ENCODE data around the gene SRBD1.

The SRBD1 gene
- total RNA-seq, result 30.2 to 44.9 (median 39.0) reads per million in 9 experiments

DNA sequence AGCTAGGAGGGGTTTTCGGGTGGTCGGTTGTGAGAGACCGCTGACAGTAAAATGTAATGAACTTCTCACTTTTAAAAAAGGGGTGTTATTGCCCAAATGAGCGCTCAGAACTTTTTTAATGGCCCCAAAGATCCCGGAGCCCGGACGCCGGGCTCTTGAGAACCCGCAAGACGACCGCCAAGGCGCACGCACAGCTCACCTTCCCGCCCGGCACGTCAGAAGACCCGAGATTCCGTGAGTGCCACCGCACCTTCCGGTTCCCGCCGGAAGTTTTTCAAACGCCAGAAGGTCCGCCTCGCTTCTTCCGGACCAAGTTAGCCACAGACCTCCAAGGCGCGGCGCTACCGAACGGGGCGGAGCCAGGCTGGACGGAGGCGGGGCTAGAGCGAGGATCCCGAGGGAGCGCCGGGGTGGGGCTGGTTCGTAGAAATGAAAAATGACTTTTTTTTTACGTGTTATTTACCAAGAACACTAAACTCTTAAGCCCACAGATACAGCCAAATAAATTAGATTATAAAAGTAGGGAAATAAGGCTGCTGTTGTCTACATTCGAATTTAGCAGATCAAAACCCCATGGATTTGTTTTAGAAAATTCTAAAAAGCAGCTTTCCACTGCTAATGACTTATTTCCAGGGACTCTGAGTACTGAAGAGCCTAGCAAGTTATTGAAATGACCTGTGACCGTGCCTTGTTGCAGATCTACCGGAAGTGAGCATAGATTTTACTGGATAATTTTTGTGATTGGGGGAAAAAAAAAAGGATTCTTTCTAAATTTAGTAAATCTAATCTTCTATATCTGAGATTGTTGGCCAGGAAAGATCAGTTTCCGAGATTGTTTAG, at the start of gene SRBD1:
Gene SRBD1, minus strand, starts transcription at position 248 of the 840 bp plus-strand sequence. CDS start 5,826 bp downstream, outside the sequence.
- Mint-ChIP-seq H3K9me3 (no peaks in the 10 kb centered on the region), H3K36me3 (ENCODE audit: insufficient read depth) (peaks cover 9% of the 10 kb centered on the region), H3K27me3 (no peaks in the 10 kb centered on the region), H3K4me1 (ENCODE audit: low read depth in 2 of 2) (peaks cover 9 to 14% of the 10 kb centered on the region in 2 donors), H3K4me3 (peak within 1 kb of the TSS; percentile 93 to 96), H3K27ac (peak within 1 kb of the TSS; percentile 95 to 97)
- ATAC-seq (replicated peaks), result peak; percentile 83
- DNase-seq, result peak; percentile 72 to 75 (median 74)

GRCh38 chr2:45654250-45654649, 43.2 kb upstream of the SRBD1 start:
- Mint-ChIP-seq H3K4me1 (ENCODE audit: low read depth in 2 of 2) (peaks cover 15 to 29% of the 10 kb centered on the region in 2 donors), H3K27me3 (no peaks in the 10 kb centered on the region), H3K27ac (no peak overlapping the region), H3K4me3 (no peak overlapping the region), H3K9me3 (no peaks in the 10 kb centered on the region), H3K36me3 (ENCODE audit: insufficient read depth) (peaks cover 31% of the 10 kb centered on the region)
- DNase-seq, result no peak
- no peak for ATAC-seq (replicated peaks)

- no peaks in the 10 kb centered on the region for H3K27me3 Mint-ChIP-seq
- peaks cover 28% of the 10 kb centered on the region for H3K36me3 Mint-ChIP-seq (ENCODE audit: insufficient read depth)
- H3K4me3 Mint-ChIP-seq, result peak overlapping the region; percentile 88 to 91
- H3K27ac Mint-ChIP-seq, result peak overlapping the region in 1 of 2 donors; percentile 97
- DNase-seq (no peak), ATAC-seq (replicated peaks) (no peak)
- H3K4me1 Mint-ChIP-seq (ENCODE audit: low read depth in 2 of 2), result peaks cover 15 to 28% of the 10 kb centered on the region in 2 donors
- H3K9me3 Mint-ChIP-seq, result no peaks in the 10 kb centered on the region
Measured at GRCh38 chr2:45653122-45653913, 42.3 kb upstream of the SRBD1 start.

DNA sequence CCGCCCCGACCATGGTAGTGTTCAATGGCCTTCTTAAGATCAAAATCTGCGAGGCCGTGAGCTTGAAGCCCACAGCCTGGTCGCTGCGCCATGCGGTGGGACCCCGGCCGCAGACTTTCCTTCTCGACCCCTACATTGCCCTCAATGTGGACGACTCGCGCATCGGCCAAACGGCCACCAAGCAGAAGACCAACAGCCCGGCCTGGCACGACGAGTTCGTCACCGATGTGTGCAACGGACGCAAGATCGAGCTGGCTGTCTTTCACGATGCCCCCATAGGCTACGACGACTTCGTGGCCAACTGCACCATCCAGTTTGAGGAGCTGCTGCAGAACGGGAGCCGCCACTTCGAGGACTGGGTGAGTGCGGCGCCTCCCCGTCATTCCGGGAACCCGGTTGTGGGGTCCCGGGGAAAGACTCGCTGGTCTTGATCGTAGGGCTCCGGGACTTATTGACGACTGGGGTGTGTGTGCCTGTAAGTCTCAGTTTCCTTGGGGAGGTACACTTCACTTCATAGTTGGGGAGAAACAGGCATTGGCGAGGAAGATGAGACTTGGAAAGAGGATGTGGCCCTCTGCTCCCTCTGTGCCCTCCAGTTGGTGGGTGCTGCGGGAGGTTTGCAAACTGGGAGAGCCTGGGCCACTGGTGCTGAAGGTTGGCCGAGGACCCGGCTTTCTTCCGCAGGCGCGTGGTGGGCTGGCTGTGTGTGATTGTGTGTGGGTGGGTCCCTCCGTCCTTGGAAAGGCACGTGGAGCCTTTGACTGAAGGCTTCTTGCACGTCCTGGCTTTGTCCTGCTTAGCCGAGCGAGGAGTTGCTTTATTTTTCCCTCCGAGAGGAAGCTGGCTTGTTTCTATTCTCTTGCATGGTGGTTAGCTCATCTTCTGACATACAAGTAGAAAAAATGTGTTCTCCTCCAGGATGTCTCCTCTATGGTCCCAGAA, 41.3 kb upstream of the SRBD1 start:
- Mint-ChIP-seq H3K27ac (peak overlapping the region; percentile 82 to 97), H3K9me3 (no peaks in the 10 kb centered on the region), H3K4me1 (ENCODE audit: low read depth in 2 of 2) (peaks cover 15 to 28% of the 10 kb centered on the region in 2 donors), H3K27me3 (no peaks in the 10 kb centered on the region), H3K4me3 (peak overlapping the region; percentile 88 to 91), H3K36me3 (ENCODE audit: insufficient read depth) (peaks cover 28% of the 10 kb centered on the region)
- DNase-seq (peak; percentile 8 to 27 (median 17)), ATAC-seq (replicated peaks) (no peak)

DNA sequence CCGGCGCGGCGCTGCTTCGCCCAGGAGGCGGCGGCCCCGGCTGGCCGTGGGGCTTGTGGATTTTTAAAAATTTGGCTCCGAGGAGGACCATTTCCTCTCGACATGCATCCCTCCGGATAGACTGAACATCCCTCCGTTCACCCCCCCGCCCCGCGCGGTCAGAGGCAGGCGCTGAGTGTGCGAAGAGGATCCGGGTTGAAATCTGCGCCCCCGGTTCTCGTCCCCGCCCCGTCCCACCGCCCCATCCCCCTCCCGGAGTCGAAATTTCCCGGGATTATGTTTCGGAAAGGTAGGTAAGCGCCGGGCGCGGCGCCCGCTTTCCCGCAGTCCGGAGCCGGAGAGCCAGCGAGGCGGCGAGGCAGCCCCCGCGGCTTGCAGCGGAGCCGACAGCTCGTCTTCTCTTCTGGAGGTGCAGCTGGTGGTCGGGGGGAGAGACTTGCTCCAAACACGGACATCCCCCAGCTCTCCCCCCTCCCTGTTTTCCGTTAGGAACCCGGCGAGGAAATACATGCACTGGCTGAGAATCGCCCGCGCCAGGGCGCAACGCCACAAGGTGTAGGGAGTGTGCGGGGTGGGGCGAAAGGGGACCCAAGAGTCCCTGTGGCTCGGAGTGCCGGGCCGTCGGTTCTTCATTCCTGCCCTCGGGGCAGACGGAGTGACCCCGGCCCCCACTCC, 40.5 kb upstream of the SRBD1 start, which contains the start of gene PRKCE:
Gene PRKCE, plus strand, starts transcription at position 261 of the 675 bp plus-strand sequence.
- Mint-ChIP-seq H3K27ac (peak within 1 kb of the TSS; percentile 94 to 97), H3K9me3 (no peaks in the 10 kb centered on the region), H3K36me3 (ENCODE audit: insufficient read depth) (peaks cover 28% of the 10 kb centered on the region), H3K27me3 (no peaks in the 10 kb centered on the region), H3K4me1 (ENCODE audit: low read depth in 2 of 2) (peaks cover 15 to 28% of the 10 kb centered on the region in 2 donors), H3K4me3 (peak within 1 kb of the TSS; percentile 88 to 91)
- ATAC-seq (replicated peaks) (peak; percentile 28), DNase-seq (peak in 1 of 3 experiments; percentile 46)

DNA sequence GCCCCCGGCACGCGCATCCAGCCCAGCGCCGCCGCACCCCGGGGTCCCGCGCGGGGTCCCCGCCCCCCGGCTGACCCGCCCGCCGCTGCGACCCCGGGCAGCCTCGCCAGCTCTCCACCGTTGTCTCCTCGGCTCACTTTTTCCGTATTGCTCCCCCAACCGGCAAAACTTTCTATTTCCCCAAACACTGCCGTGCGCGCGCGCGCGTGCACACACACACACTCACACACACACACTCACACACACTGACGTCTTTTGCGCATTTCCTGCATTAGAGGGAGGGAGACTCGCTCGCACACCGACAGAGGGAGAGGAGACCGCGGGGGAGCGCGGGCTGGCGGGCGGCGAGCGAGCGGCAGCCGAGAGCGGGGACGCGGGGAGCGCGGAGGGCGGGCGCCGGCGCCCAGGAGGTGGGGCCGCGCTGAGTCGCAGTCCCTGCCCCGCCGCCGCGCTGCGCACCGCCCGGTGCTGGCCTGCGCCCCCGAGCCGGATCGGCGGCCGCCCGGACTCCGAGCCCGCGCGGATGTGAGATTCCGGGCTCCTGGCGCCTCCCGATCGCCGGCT, 39.9 kb upstream of the SRBD1 start:
- DNase-seq (peak; percentile 93 to 95 (median 94)), ATAC-seq (replicated peaks) (peak; percentile 88)
- Mint-ChIP-seq H3K36me3 (ENCODE audit: insufficient read depth) (peaks cover 28% of the 10 kb centered on the region), H3K27ac (peak overlapping the region; percentile 94 to 97), H3K4me3 (peak overlapping the region; percentile 88 to 91), H3K4me1 (ENCODE audit: low read depth in 2 of 2) (peaks cover 15 to 28% of the 10 kb centered on the region in 2 donors), H3K9me3 (no peaks in the 10 kb centered on the region), H3K27me3 (no peaks in the 10 kb centered on the region)

GRCh38 chr2:45649858-45650811, 39.1 kb upstream of the SRBD1 start:
- Mint-ChIP-seq H3K9me3 (no peaks in the 10 kb centered on the region), H3K27me3 (no peaks in the 10 kb centered on the region), H3K36me3 (ENCODE audit: insufficient read depth) (peaks cover 28% of the 10 kb centered on the region), H3K4me3 (peak overlapping the region; percentile 88 to 91), H3K27ac (peak overlapping the region; percentile 94 to 97), H3K4me1 (ENCODE audit: low read depth in 2 of 2) (peaks cover 15 to 28% of the 10 kb centered on the region in 2 donors)
- DNase-seq, result peak; percentile 28 to 48 (median 38)
- ATAC-seq (replicated peaks), result peak; percentile 9

- peaks cover 28% of the 10 kb centered on the region for H3K36me3 Mint-ChIP-seq (ENCODE audit: insufficient read depth)
- H3K27ac Mint-ChIP-seq, result peak overlapping the region in 1 of 2 donors; percentile 97
- peaks cover 15 to 28% of the 10 kb centered on the region in 2 donors for H3K4me1 Mint-ChIP-seq (ENCODE audit: low read depth in 2 of 2)
- ATAC-seq (replicated peaks) (no peak), DNase-seq (no peak)
- H3K27me3 Mint-ChIP-seq, result no peaks in the 10 kb centered on the region
- no peaks in the 10 kb centered on the region for H3K9me3 Mint-ChIP-seq
- peak overlapping the region; percentile 88 to 91 for H3K4me3 Mint-ChIP-seq
Measured at GRCh38 chr2:45649462-45649857, 38.4 kb upstream of the SRBD1 start.

- Mint-ChIP-seq H3K27me3 (peaks cover 6 to 7% of the 10 kb centered on the region in 2 donors), H3K4me1 (ENCODE audit: low read depth in 2 of 2) (peaks cover 16 to 28% of the 10 kb centered on the region in 2 donors), H3K36me3 (ENCODE audit: insufficient read depth) (peaks cover 28% of the 10 kb centered on the region), H3K4me3 (no peak overlapping the region), H3K9me3 (no peaks in the 10 kb centered on the region), H3K27ac (no peak overlapping the region)
- DNase-seq, result no peak
- ATAC-seq (replicated peaks), result no peak
Measured at GRCh38 chr2:45648636-45649035, 37.6 kb upstream of the SRBD1 start.

GRCh38 chr2:45647986-45648520, 37.0 kb upstream of the SRBD1 start:
- Mint-ChIP-seq H3K4me1 (ENCODE audit: low read depth in 2 of 2) (peaks cover 21 to 30% of the 10 kb centered on the region in 2 donors), H3K36me3 (ENCODE audit: insufficient read depth) (peaks cover 28% of the 10 kb centered on the region), H3K27me3 (peaks cover 12 to 13% of the 10 kb centered on the region in 2 donors), H3K27ac (peak overlapping the region in 1 of 2 donors; percentile 49), H3K4me3 (no peak overlapping the region), H3K9me3 (no peaks in the 10 kb centered on the region)
- ATAC-seq (replicated peaks) (no peak), DNase-seq (no peak)

- H3K36me3 Mint-ChIP-seq (ENCODE audit: insufficient read depth), result peaks cover 23% of the 10 kb centered on the region
- H3K27me3 Mint-ChIP-seq, result peaks cover 14 to 20% of the 10 kb centered on the region in 2 donors
- H3K27ac Mint-ChIP-seq, result no peak overlapping the region
- no peak overlapping the region for H3K4me3 Mint-ChIP-seq
- H3K9me3 Mint-ChIP-seq, result no peaks in the 10 kb centered on the region
- ATAC-seq (replicated peaks) (no peak), DNase-seq (no peak)
- H3K4me1 Mint-ChIP-seq (ENCODE audit: low read depth in 2 of 2), result peaks cover 15 to 23% of the 10 kb centered on the region in 2 donors
Measured at GRCh38 chr2:45647356-45647755, 36.3 kb upstream of the SRBD1 start.
